SK-N-SH (cell line): ENCODE data around the gene TNFAIP8L3. TPM values are rescaled to one million over a fixed set of nuclear protein-coding genes. Genes with fewer than 3 reads are reported as not detected.

Source experiments
- CTCF ChIA-PET: fragments of 300-600, 350-600 bp; formaldehyde crosslinking; extraction: SDS; loops from one replicate; lab custom pipeline; 2021; lab: Yijun Ruan, JAX
- POLR2A ChIA-PET: fragments of 350-600 bp; sonication (Branson Sonifier 250); formaldehyde crosslinking; extraction: SDS; loops from one replicate; lab custom pipeline; 2020; ENCODE audit warnings: antibody characterized with exemption, inconsistent platforms; lab: Yijun Ruan, JAX
- DNase-seq: peaks from one replicate; pipeline ENCODE4 v3.0.0; 2012
- H2AFZ ChIP-seq: fragments of 200-600 bp; sonication (generic); 2 replicates; pipeline ENCODE4 v1.8.1; 2016; ENCODE audit warnings: antibody characterized with exemption, mild to moderate bottlenecking, low read depth
- H3F3A ChIP-seq: fragments of 200-600 bp; sonication (generic); replicated peaks from 2 replicates; pipeline ENCODE3; 2016; ENCODE audit warnings: antibody characterized with exemption, mild to moderate bottlenecking; ENCODE audit not compliant: insufficient read depth
- H3K27ac ChIP-seq, 2 experiments: fragments of 200-500 bp in 1 of 2; fragments of 200-600 bp in 1 of 2; sonication (Bioruptor generic) in 1 of 2; sonication (generic), shearing (Covaris generic) in 1 of 2; 2 replicates each; pipeline versions ENCODE4 v1.5.1 to v1.6.1; 2014 to 2016; ENCODE audit warnings: low read depth in 2 of 2, inconsistent platforms in 1 of 2, low read length in 1 of 2, mild to moderate bottlenecking in 1 of 2, mixed read lengths in 1 of 2
- H3K27me3 ChIP-seq: fragments of 200-600 bp; sonication (generic), shearing (Covaris generic); 2 replicates; pipeline ENCODE4 v1.6.1; 2016; ENCODE audit warnings: mixed run types; ENCODE audit not compliant: insufficient read depth
- H3K36me3 ChIP-seq, 2 experiments: fragments of 200-500 bp in 1 of 2; fragments of 200-600 bp in 1 of 2; sonication (Bioruptor generic) in 1 of 2; sonication (generic) in 1 of 2; replicated peaks in 1 of 2; 2 replicates each; pipeline versions ENCODE3 to v1.5.1; 2014 to 2016; ENCODE audit warnings: low read length in 1 of 2, mild to moderate bottlenecking in 1 of 2; ENCODE audit not compliant: insufficient read depth in 2 of 2, control insufficient read depth in 1 of 2
- H3K4me1 ChIP-seq, 2 experiments: fragments of 200-500 bp in 1 of 2; fragments of 200-600 bp in 1 of 2; sonication (Bioruptor generic) in 1 of 2; sonication (generic), shearing (Covaris generic) in 1 of 2; 2 replicates each; pipeline versions ENCODE4 v1.5.1 to v1.6.1; 2014 to 2016; ENCODE audit warnings: low read depth in 1 of 2, low read length in 1 of 2, mixed run types in 1 of 2; ENCODE audit not compliant: insufficient read depth in 2 of 2, control insufficient read depth in 1 of 2
- H3K4me2 ChIP-seq: fragments of 200-600 bp; sonication (generic), shearing (Covaris generic); 2 replicates; pipeline ENCODE4 v1.6.1; 2017; ENCODE audit warnings: mixed run types
- H3K4me3 ChIP-seq, 2 experiments: fragments of 200-500 bp in 1 of 2; fragments of 200-600 bp in 1 of 2; sonication (Bioruptor generic) in 1 of 2; sonication (generic), shearing (Covaris generic) in 1 of 2; 2 replicates each; pipeline versions ENCODE4 v1.5.1 to v1.8.1; 2014 to 2016; ENCODE audit warnings: low read depth in 2 of 2, inconsistent platforms in 1 of 2, low read length in 1 of 2, mild to moderate bottlenecking in 1 of 2, mixed read lengths in 1 of 2, moderate library complexity in 1 of 2
- H3K79me2 ChIP-seq: fragments of 200-600 bp; sonication (generic); 2 replicates; pipeline ENCODE4 v1.8.1; 2017; ENCODE audit warnings: mild to moderate bottlenecking; ENCODE audit not compliant: insufficient read depth
- H3K9ac ChIP-seq: fragments of 200-600 bp; sonication (generic); 2 replicates; pipeline ENCODE4 v1.6.1; 2017; ENCODE audit warnings: mixed run types
- H3K9me2 ChIP-seq: fragments of 200-600 bp; sonication (generic); 2 replicates; pipeline ENCODE4 v1.6.1; 2017; ENCODE audit warnings: mixed run types
- H3K9me3 ChIP-seq: fragments of 200-600 bp; sonication (generic); 2 replicates; pipeline ENCODE4 v1.6.1; 2017; ENCODE audit warnings: mixed run types, mild to moderate bottlenecking, moderate library complexity
- H4K20me1 ChIP-seq: fragments of 200-600 bp; sonication (generic); 2 replicates; pipeline ENCODE4 v1.6.1; 2017; ENCODE audit warnings: mild to moderate bottlenecking, mixed run types; ENCODE audit not compliant: insufficient read depth
- EP300 ChIP-seq, 2 experiments: IDR thresholded peaks; 2 replicates each; pipeline versions ENCODE4 v1.4.0 to v1.6.1; 2012; ENCODE audit warnings: borderline replicate concordance in 1 of 2, low read depth in 1 of 2, low read length in 1 of 2
- FOSL2 ChIP-seq: IDR thresholded peaks from 2 replicates; pipeline ENCODE4 v1.4.0; 2012; ENCODE audit warnings: low read depth, mild to moderate bottlenecking, moderate library complexity, borderline replicate concordance
- FOXM1 ChIP-seq: IDR thresholded peaks from 2 replicates; pipeline ENCODE4 v1.4.0; 2012; ENCODE audit warnings: low read depth, mild to moderate bottlenecking
- GABPA ChIP-seq: IDR thresholded peaks from 2 replicates; pipeline ENCODE4 v1.4.0; 2012; ENCODE audit warnings: low read depth, mild to moderate bottlenecking
- GATA2 ChIP-seq: sonication (generic); formaldehyde crosslinking; IDR thresholded peaks from 2 replicates; pipeline ENCODE4 v1.5.0; 2020; ENCODE audit warnings: mild to moderate bottlenecking, missing genetic modification reagents
- MEF2A ChIP-seq: IDR thresholded peaks from 2 replicates; pipeline ENCODE4 v1.4.0; 2012; ENCODE audit warnings: low read depth, borderline replicate concordance
- SMC3 ChIP-seq: IDR thresholded peaks from 2 replicates; pipeline ENCODE4 v1.6.1; 2012; ENCODE audit warnings: low read depth, low read length, improper control_type of control experiment
- TCF12 ChIP-seq: IDR thresholded peaks from 2 replicates; pipeline ENCODE4 v1.4.0; 2012
- polyA plus RNA-seq, 3 experiments: library from polyadenylated mRNA; depleted of rRNA; stranded (reverse); fragments of >200 nt; gene quantifications; 2 replicates each; pipeline ENCODE4 v1.2.3, GENCODE V29; 2012
- TF ChIP-seq, protein P1 (sequence below): fragments of 150-350 bp; IDR thresholded peaks from 2 replicates; pipeline ENCODE4 v1.6.1; 2017; ENCODE audit warnings: antibody characterized with exemption, low read length, low read depth, borderline replicate concordance
- TF ChIP-seq, protein P2 (sequence below): IDR thresholded peaks from 2 replicates; pipeline ENCODE4 v1.4.0; 2012; ENCODE audit warnings: low read depth
- TF ChIP-seq, protein P3 (sequence below): IDR thresholded peaks from 2 replicates; pipeline ENCODE4 v1.4.0; 2012; ENCODE audit warnings: low read depth, borderline replicate concordance
- TF ChIP-seq, protein P4 (sequence below): fragments of 200-600 bp; sonication (generic); IDR thresholded peaks from 2 replicates; pipeline ENCODE4 v1.6.1; 2017; ENCODE audit warnings: antibody characterized with exemption, mild to moderate bottlenecking, moderate library complexity
- TF ChIP-seq, protein P5 (sequence below): IDR thresholded peaks from 2 replicates; pipeline ENCODE4 v1.4.0; 2012; ENCODE audit warnings: low read depth, borderline replicate concordance
- TF ChIP-seq, protein P6 (sequence below): IDR thresholded peaks from 2 replicates; pipeline ENCODE4; 2012

TNFAIP8L3 gene
- polyA plus RNA-seq, 1 of the 3 experiments (the other 2 are of a cell fraction) = 0.08 TPM

DNA sequence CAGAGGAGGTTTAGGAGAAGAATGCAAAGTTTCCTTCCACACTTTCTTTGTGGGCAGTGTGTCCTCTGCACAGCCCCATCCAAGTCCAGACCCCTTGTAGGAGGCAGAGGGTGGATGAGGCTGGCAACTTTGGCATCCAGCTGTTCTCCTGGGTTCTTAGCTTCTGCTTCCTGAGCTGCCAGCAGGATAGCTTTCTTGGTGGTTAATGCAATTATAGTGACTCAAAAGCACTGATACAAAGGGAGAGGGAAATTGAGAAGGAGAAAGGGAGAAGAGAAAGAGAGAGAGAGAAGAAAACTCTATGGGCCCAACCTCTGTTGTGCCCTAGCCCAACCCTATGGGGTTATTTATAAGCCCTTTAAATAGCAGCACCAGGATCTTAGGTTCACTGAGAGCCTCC, 4.5 kb upstream of the TNFAIP8L3 start:
- no peak overlapping the region for H2AFZ ChIP-seq
- H3K9ac ChIP-seq = no peak overlapping the region
- ChIA-PET POLR2A (no interaction called here), CTCF (interaction anchor here (1.3 kb wide), 1 partner anchor 34 kb away, joined by 3 read pairs; no protein-coding TSS in a partner anchor)
- no peaks in the 10 kb centered on the region for H4K20me1 ChIP-seq
- H3K27ac ChIP-seq = no peak overlapping the region
- peaks cover 3 to 6% of the 10 kb centered on the region in 2 experiments; a peak in 1 of 4 replicates for H3K4me1 ChIP-seq
- TF ChIP-seq, protein P1, sequence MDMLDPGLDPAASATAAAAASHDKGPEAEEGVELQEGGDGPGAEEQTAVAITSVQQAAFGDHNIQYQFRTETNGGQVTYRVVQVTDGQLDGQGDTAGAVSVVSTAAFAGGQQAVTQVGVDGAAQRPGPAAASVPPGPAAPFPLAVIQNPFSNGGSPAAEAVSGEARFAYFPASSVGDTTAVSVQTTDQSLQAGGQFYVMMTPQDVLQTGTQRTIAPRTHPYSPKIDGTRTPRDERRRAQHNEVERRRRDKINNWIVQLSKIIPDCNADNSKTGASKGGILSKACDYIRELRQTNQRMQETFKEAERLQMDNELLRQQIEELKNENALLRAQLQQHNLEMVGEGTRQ = no peak
- no peak for TF ChIP-seq EP300 (IDR thresholded peaks at IDR 0.05; ENCODE audit: borderline replicate concordance in 1 of 2, low read depth in 1 of 2, low read length in 1 of 2)
- TF ChIP-seq, protein P2, sequence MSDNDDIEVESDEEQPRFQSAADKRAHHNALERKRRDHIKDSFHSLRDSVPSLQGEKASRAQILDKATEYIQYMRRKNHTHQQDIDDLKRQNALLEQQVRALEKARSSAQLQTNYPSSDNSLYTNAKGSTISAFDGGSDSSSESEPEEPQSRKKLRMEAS = no peak
- TF ChIP-seq, protein P3, sequence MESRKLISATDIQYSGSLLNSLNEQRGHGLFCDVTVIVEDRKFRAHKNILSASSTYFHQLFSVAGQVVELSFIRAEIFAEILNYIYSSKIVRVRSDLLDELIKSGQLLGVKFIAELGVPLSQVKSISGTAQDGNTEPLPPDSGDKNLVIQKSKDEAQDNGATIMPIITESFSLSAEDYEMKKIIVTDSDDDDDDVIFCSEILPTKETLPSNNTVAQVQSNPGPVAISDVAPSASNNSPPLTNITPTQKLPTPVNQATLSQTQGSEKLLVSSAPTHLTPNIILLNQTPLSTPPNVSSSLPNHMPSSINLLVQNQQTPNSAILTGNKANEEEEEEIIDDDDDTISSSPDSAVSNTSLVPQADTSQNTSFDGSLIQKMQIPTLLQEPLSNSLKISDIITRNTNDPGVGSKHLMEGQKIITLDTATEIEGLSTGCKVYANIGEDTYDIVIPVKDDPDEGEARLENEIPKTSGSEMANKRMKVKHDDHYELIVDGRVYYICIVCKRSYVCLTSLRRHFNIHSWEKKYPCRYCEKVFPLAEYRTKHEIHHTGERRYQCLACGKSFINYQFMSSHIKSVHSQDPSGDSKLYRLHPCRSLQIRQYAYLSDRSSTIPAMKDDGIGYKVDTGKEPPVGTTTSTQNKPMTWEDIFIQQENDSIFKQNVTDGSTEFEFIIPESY = no peak
- TF ChIP-seq TCF12 = no peak
- TF ChIP-seq, protein P4, sequence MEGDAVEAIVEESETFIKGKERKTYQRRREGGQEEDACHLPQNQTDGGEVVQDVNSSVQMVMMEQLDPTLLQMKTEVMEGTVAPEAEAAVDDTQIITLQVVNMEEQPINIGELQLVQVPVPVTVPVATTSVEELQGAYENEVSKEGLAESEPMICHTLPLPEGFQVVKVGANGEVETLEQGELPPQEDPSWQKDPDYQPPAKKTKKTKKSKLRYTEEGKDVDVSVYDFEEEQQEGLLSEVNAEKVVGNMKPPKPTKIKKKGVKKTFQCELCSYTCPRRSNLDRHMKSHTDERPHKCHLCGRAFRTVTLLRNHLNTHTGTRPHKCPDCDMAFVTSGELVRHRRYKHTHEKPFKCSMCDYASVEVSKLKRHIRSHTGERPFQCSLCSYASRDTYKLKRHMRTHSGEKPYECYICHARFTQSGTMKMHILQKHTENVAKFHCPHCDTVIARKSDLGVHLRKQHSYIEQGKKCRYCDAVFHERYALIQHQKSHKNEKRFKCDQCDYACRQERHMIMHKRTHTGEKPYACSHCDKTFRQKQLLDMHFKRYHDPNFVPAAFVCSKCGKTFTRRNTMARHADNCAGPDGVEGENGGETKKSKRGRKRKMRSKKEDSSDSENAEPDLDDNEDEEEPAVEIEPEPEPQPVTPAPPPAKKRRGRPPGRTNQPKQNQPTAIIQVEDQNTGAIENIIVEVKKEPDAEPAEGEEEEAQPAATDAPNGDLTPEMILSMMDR = no peak
- no peak for TF ChIP-seq FOXM1
- TF ChIP-seq, protein P5, sequence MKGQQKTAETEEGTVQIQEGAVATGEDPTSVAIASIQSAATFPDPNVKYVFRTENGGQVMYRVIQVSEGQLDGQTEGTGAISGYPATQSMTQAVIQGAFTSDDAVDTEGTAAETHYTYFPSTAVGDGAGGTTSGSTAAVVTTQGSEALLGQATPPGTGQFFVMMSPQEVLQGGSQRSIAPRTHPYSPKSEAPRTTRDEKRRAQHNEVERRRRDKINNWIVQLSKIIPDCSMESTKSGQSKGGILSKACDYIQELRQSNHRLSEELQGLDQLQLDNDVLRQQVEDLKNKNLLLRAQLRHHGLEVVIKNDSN = no peak
- no peak for TF ChIP-seq MEF2A
- no peak for TF ChIP-seq GABPA
- no peak for TF ChIP-seq SMC3
- TF ChIP-seq FOSL2 = no peak
- no peak for TF ChIP-seq GATA2 (CRISPR knock-in tag)
- TF ChIP-seq, protein P6, sequence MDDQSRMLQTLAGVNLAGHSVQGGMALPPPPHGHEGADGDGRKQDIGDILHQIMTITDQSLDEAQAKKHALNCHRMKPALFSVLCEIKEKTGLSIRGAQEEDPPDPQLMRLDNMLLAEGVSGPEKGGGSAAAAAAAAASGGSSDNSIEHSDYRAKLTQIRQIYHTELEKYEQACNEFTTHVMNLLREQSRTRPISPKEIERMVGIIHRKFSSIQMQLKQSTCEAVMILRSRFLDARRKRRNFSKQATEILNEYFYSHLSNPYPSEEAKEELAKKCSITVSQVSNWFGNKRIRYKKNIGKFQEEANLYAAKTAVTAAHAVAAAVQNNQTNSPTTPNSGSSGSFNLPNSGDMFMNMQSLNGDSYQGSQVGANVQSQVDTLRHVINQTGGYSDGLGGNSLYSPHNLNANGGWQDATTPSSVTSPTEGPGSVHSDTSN = no peak
- H3K4me2 ChIP-seq = no peak overlapping the region
- H3K27me3 ChIP-seq = peaks cover under 1% of the 10 kb centered on the region; the same call in 1 of the 2 replicates
- no peak overlapping the region for H3K4me3 ChIP-seq
- no peaks in the 10 kb centered on the region for H3K9me3 ChIP-seq
- no peaks in the 10 kb centered on the region for H3K36me3 ChIP-seq
- no peak for DNase-seq
- no peaks in the 10 kb centered on the region for H3K9me2 ChIP-seq
- H3F3A ChIP-seq = peaks cover 26% of the 10 kb centered on the region
- H3K79me2 ChIP-seq = no peaks in the 10 kb centered on the region
